Hepatocyte (in vitro differentiated cells): Measurements from ENCODE around the gene TECR. TPM values are rescaled to one million over a fixed set of nuclear protein-coding genes. Genes with fewer than 3 reads are reported as not detected.
A peak's percentile ranks its signal among the peaks of the same experiment; 100 is the strongest.
"Not testable (repeated sequence)": the region's sequence is repeated elsewhere in the genome, so short reads cannot be mapped to it uniquely, and the experiment has no call there.

ENCODE experiments used
- DNase-seq: peaks from one replicate; pipeline ENCODE4 v3.0.0-alpha.2; 2016; ENCODE audit warnings: low spot score
- H2AFZ ChIP-seq: fragments of 200-600 bp; sonication (generic); 2 replicates; pipeline ENCODE4 v1.6.0; 2016; ENCODE audit warnings: antibody characterized with exemption, mild to moderate bottlenecking
- H3K27ac ChIP-seq: fragments of 200-600 bp; sonication (generic); 2 replicates; pipeline ENCODE4 v1.5.1; 2016; ENCODE audit warnings: mild to moderate bottlenecking
- H3K27me3 ChIP-seq: fragments of 200-600 bp; sonication (generic); 2 replicates; pipeline ENCODE4 v1.6.1; 2016
- H3K36me3 ChIP-seq: fragments of 200-600 bp; sonication (generic); replicated peaks from 2 replicates; pipeline ENCODE4 v1.5.1; 2016; ENCODE audit warnings: low read depth; ENCODE audit not compliant: insufficient read depth
- H3K4me1 ChIP-seq: fragments of 200-600 bp; sonication (generic); 2 replicates; pipeline ENCODE4 v1.5.1; 2016; ENCODE audit warnings: mild to moderate bottlenecking, moderate library complexity; ENCODE audit not compliant: insufficient read depth
- H3K4me2 ChIP-seq: fragments of 200-600 bp; sonication (generic); 2 replicates; pipeline ENCODE4 v1.6.0; 2016
- H3K4me3 ChIP-seq: fragments of 200-600 bp; sonication (generic); 2 replicates; pipeline ENCODE4 v1.5.1; 2016; ENCODE audit warnings: mild to moderate bottlenecking
- H3K79me2 ChIP-seq: fragments of 200-600 bp; sonication (generic); 2 replicates; pipeline ENCODE4 v1.6.0; 2017; ENCODE audit warnings: mild to moderate bottlenecking
- H3K9me2 ChIP-seq: fragments of 200-600 bp; sonication (generic); replicated peaks from 2 replicates; pipeline ENCODE4 v1.6.0; 2017; ENCODE audit warnings: mild to moderate bottlenecking; ENCODE audit not compliant: insufficient read depth
- H3K9me3 ChIP-seq: fragments of 200-600 bp; sonication (generic); 2 replicates; pipeline ENCODE4 v1.5.1; 2016; ENCODE audit warnings: low read depth, mild to moderate bottlenecking
- H4K20me1 ChIP-seq: fragments of 200-600 bp; sonication (generic); 2 replicates; pipeline ENCODE4 v1.6.0; 2016; ENCODE audit warnings: mild to moderate bottlenecking; ENCODE audit not compliant: insufficient read depth, poor library complexity, severe bottlenecking
- CTCF ChIP-seq: fragments of 200-600 bp; sonication (generic); IDR thresholded peaks from 2 replicates; pipeline ENCODE4 v1.5.1; 2016; ENCODE audit warnings: antibody characterized with exemption, mild to moderate bottlenecking; ENCODE audit not compliant: poor library complexity
- EZH2 ChIP-seq: fragments of 200-600 bp; sonication (generic); IDR thresholded peaks from 2 replicates; pipeline ENCODE4 v1.6.1; 2016; ENCODE audit warnings: antibody characterized with exemption, mild to moderate bottlenecking, borderline replicate concordance
- EZH2phosphoT487 ChIP-seq: fragments of 200-600 bp; sonication (generic); IDR thresholded peaks from one replicate; pipeline ENCODE4 v1.6.1; 2018; ENCODE audit warnings: antibody characterized with exemption, mild to moderate bottlenecking, low read depth, moderate library complexity; ENCODE audit not compliant: unreplicated experiment, severe bottlenecking
- WGBS: methylation state at CpG from one replicate; pipeline ENCODE4 v1.1.6; 2016; ENCODE audit warnings: low lambda C conversion rate; ENCODE audit errors: missing lambda C conversion rate; 5-methylcytosine and 5-hydroxymethylcytosine counted together
- polyA plus RNA-seq: library from polyadenylated mRNA; unstranded; fragments of >200 nt; fragmentation: Nextera tagmentation; extraction: Ambion mirVana; gene quantifications from 2 replicates; pipeline ENCODE4 v1.2.1, GENCODE V29; 2016
- total RNA-seq: library from RNA; depleted of rRNA; stranded (reverse); fragments of >200 nt; gene quantifications from 2 replicates; pipeline ENCODE4 v1.2.3, GENCODE V29; 2014

TECR gene
- total and polyA plus RNA-seq, 2 experiments from 2014 or later: 65.3 to 366 TPM

GRCh38 chr19:14562660-14563589 is 33.5 kb downstream of the TECR start:
- Histone ChIP-seq H3K4me1 (no peaks in the 10 kb centered on the region), H3K4me2 (no peak overlapping the region), H4K20me1 (peaks cover 2% of the 10 kb centered on the region), H3K36me3 (no peaks in the 10 kb centered on the region), H3K79me2 (peaks cover 37% of the 10 kb centered on the region), H2AFZ (no peak overlapping the region), H3K27me3 (no peaks in the 10 kb centered on the region), H3K27ac (no peak overlapping the region), H3K9me3 (no peaks in the 10 kb centered on the region), H3K4me3 (no peak overlapping the region), H3K9me2 (no peaks in the 10 kb centered on the region)
- TF ChIP-seq EZH2phosphoT487 (no peak), EZH2 (no peak), CTCF (no peak)
- WGBS: 88% methylated on average over 20 of the region's 23 CpGs
- no peak for DNase-seq

- peaks cover 31% of the 10 kb centered on the region for H3K79me2 ChIP-seq
- no peaks in the 10 kb centered on the region for H3K9me3 ChIP-seq
- TF ChIP-seq EZH2: no peak
- TF ChIP-seq CTCF: no peak
- TF ChIP-seq EZH2phosphoT487: no peak
- no peaks in the 10 kb centered on the region for H3K36me3 ChIP-seq
- no peak overlapping the region for H3K4me2 ChIP-seq
- DNase-seq: no peak
- H3K9me2 ChIP-seq: no peaks in the 10 kb centered on the region
- no peak overlapping the region for H2AFZ ChIP-seq
- 92% methylated on average over 16 of the region's 16 CpGs for WGBS
- H3K27me3 ChIP-seq: no peaks in the 10 kb centered on the region
- H3K27ac ChIP-seq: no peak overlapping the region
- H4K20me1 ChIP-seq: peaks cover 5% of the 10 kb centered on the region
- no peaks in the 10 kb centered on the region for H3K4me1 ChIP-seq
- H3K4me3 ChIP-seq: no peak overlapping the region
Observed at GRCh38 chr19:14563590-14563926, 34.2 kb downstream of the TECR start.

GRCh38 chr19:14563989-14564651 is 34.7 kb downstream of the TECR start:
- Histone ChIP-seq H3K27me3 (no peaks in the 10 kb centered on the region), H3K79me2 (peaks cover 30% of the 10 kb centered on the region), H3K4me1 (no peaks in the 10 kb centered on the region), H3K27ac (no peak overlapping the region), H3K36me3 (no peaks in the 10 kb centered on the region), H3K9me3 (no peaks in the 10 kb centered on the region), H3K4me3 (no peak overlapping the region), H2AFZ (no peak overlapping the region), H4K20me1 (peaks cover 5% of the 10 kb centered on the region), H3K4me2 (no peak overlapping the region), H3K9me2 (no peaks in the 10 kb centered on the region)
- 97% methylated on average over 6 of the region's 33 CpGs for WGBS
- TF ChIP-seq EZH2 (no peak), CTCF (no peak), EZH2phosphoT487 (no peak)
- DNase-seq: peak; percentile 23

GRCh38 chr19:14564652-14565297 is 35.4 kb downstream of the TECR start:
- not testable (repeated sequence) for H4K20me1 ChIP-seq, H2AFZ ChIP-seq, H3K9me3 ChIP-seq, H3K36me3 ChIP-seq, H3K9me2 ChIP-seq, H3K4me2 ChIP-seq, H3K27ac ChIP-seq, DNase-seq, H3K4me1 ChIP-seq, H3K4me3 ChIP-seq, H3K27me3 ChIP-seq
- WGBS: 93% methylated on average over 13 of the region's 22 CpGs
- H3K79me2 ChIP-seq: peaks cover 30% of the 10 kb centered on the region
